VCaP (cell line): ENCODE measurements around the gene FAM161A.
"Not testable (repeated sequence)": the region's sequence is repeated elsewhere in the genome, so short reads cannot be mapped to it uniquely, and the experiment has no call there.

Experiments
- H3K27ac ChIP-seq: fragments of 450-650 bp; 2 replicates; pipeline ENCODE4 v1.5.1; 2017
- CTCF ChIP-seq: fragments of 450-650 bp; conservative IDR thresholded peaks from 2 replicates; pipeline ENCODE4 v1.5.1; 2017; ENCODE audit warnings: mild to moderate bottlenecking, moderate library complexity

Gene FAM161A

DNA sequence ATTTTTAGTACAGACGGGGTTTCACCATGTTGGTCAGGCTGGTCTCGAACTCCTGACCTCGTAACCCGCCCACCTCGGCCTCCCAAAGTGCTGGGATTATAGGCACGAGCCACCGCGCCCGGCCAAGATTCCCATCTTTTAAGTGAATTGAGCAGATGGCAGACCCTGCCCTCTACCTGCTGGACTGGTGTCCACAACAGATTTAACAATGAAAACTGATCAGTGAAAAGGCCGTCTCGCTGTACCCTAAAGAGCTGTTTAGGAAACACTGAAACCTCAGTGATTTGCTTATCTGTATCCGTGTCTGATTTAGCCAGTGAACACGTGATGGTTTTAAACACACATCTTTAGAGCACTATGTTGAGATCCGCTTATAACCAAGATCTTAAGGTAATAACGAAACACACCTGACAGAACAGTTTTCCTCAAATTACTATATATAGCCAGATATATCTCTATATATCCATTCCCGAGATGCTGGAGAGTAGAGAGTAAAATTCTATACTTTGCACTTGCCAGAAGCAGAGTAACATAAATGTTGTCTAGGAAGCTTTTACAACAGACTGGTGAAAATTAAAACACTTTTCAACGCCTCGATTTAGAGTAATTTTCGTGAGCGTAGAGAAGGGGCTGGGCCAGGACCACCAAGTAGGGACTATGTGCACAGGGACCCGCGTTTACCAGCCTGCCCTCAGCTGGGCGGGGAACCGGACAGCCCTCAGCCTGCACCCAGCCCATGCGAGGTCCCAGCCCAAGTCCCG lies 594 bp downstream of the FAM161A start:
- peak overlapping the region; percentile 88 for H3K27ac ChIP-seq
- TF ChIP-seq CTCF, result peak; percentile 47

DNA sequence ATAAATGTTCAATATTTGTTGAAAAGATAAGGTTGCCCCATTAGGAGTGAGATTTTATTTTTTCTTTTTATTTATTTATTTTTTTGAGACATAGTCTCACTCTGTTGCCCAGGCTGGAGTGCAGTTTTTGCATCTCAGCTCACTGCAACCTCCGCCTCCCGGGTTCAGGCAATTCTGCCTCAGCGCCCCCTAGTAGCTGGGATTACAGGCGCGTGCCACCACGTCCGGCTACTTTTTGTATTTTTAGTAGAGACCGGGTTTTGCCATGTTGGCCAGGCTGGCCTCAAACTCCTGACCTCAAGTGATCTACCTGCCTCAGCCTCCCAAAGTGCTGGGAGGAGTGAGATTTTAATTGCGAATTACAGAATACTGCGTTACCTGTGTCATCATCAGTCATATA lies 2.6 kb downstream of the FAM161A start:
- H3K27ac ChIP-seq, result not testable (repeated sequence)

- TF ChIP-seq CTCF, result no peak
- no peak overlapping the region for H3K27ac ChIP-seq
Observed at GRCh38 chr2:61845320-61845719, 8.5 kb downstream of the FAM161A start.

DNA sequence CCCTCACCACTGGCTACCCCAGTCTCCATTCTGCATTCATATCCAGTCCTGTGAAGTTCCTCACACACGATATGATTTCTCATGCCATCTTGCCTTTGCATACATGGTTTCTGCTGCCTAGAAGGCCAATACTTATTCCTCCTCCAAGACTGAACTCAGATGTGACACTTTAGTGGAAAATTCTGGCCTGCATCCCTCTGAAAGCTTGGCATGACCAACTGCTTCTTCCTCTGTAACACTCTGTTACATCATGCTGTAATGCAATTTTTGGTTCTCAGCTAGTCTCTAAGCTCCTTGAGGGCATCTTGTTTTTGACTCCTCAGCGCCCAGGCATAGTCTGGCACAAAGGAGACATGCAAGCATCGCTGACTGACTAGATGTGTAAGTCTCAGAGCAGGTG lies 12.6 kb downstream of the FAM161A start:
- no peak overlapping the region for H3K27ac ChIP-seq
- no peak for TF ChIP-seq CTCF

- TF ChIP-seq CTCF, result no peak
- no peak overlapping the region for H3K27ac ChIP-seq
Observed at GRCh38 chr2:61834893-61835292, 19.0 kb downstream of the FAM161A start.

- H3K27ac ChIP-seq, result no peak overlapping the region
- TF ChIP-seq CTCF, result no peak
Observed at GRCh38 chr2:61833971-61834370, 19.9 kb downstream of the FAM161A start.

- no peak for TF ChIP-seq CTCF
- no peak overlapping the region for H3K27ac ChIP-seq
Observed at GRCh38 chr2:61832183-61832841, 21.5 kb downstream of the FAM161A start.

DNA sequence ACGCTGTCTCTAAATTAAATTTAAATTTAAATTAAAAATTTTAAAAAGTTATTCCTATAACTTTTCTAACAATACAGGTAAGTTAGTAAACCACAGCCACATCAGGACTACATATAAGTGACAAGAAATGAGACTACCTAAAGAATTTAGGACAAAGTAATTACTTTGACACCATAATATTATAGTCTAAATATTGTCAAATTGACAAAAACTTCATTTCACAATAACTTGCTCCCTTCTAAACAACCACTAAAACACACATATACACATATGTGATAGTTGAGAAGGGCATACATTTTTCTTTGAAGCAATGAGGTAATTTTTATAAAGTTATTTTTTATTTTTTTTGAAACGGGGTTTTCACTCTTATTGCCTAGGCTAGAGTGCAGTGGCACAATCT lies 31.6 kb downstream of the FAM161A start:
- TF ChIP-seq CTCF, result no peak
- no peak overlapping the region for H3K27ac ChIP-seq
